Measurements from ENCODE around the gene ACAD8. TPM values are rescaled to one million over a fixed set of nuclear protein-coding genes. Genes with fewer than 3 reads are reported as not detected.
"Not testable (repeated sequence)": the region's sequence is repeated elsewhere in the genome, so short reads cannot be mapped to it uniquely, and the experiment has no call there.

The ACAD8 gene
- total and polyA plus RNA-seq, 4 donors: 25.9 to 53.5 (median 36.7) TPM

DNA sequence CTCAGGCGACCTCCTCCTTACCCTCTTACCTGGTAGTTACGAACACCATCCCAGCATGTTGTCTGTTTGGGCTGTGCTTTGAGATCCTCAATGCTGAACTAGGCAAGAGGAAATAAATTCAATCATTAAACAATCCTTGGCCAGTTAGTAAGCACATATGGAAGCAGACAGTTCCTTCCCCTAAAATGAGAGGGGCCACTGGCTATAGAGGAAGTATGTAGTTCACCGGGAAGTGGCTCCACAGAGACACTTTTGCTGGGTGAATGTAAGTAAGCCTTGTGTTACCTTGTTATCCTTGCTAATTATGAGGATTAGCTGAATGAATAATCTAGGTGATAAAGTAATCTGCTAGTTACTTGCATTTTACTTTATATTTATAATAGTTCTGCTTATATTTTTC lies 3.1 kb upstream of the ACAD8 start:
- Histone ChIP-seq H3K4me1 (ENCODE audit: control insufficient read depth, insufficient read depth, low read length) (no peaks in the 10 kb centered on the region), H3K9me3 (ENCODE audit: control insufficient read depth, insufficient read depth, low read length) (no peaks in the 10 kb centered on the region), H3K36me3 (ENCODE audit: control insufficient read depth, insufficient read depth, low read length) (peaks cover 31% of the 10 kb centered on the region), H3K4me3 (ENCODE audit: low read depth, low read length) (no peak overlapping the region), H3K27me3 (ENCODE audit: control insufficient read depth, insufficient read depth, low read length) (no peaks in the 10 kb centered on the region), H3K27ac (ENCODE audit: low read depth, low read length) (no peak overlapping the region)
- no peak for DNase-seq (ENCODE audit: low read depth in 4 of 6, low spot score in 6 of 6)
- no CpG with 5 or more reads among the region's 3 CpGs for WGBS (ENCODE audit: insufficient coverage)

DNA sequence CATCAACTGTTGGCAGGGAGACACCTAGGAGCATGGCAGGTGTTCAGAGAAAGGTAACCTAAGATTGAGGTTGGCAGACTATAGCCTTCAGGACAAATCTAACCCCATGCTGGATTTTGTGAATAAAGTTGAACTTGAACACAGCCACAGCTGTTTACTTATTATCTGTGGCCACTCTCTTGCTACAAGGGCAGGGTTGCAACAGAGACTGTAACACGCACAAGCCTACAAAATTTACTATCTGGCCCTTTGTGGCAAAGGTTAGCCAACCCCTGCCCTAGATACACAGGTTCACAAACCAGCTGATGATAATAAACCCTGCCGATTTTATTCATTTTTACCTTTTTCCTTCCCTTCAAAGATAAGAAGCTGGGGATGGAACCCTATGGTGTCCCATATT lies 2.7 kb upstream of the ACAD8 start:
- DNase-seq (ENCODE audit: low read depth in 4 of 6, low spot score in 6 of 6): no peak
- no peaks in the 10 kb centered on the region for H3K9me3 ChIP-seq (ENCODE audit: control insufficient read depth, insufficient read depth, low read length)
- H3K27me3 ChIP-seq (ENCODE audit: control insufficient read depth, insufficient read depth, low read length): no peaks in the 10 kb centered on the region
- no peaks in the 10 kb centered on the region for H3K4me1 ChIP-seq (ENCODE audit: control insufficient read depth, insufficient read depth, low read length)
- H3K4me3 ChIP-seq (ENCODE audit: low read depth, low read length): no peak overlapping the region
- H3K36me3 ChIP-seq (ENCODE audit: control insufficient read depth, insufficient read depth, low read length): peaks cover 27% of the 10 kb centered on the region
- 92% methylated on average over 2 of the region's 2 CpGs for WGBS (ENCODE audit: insufficient coverage)
- H3K27ac ChIP-seq (ENCODE audit: low read depth, low read length): no peak overlapping the region

DNA sequence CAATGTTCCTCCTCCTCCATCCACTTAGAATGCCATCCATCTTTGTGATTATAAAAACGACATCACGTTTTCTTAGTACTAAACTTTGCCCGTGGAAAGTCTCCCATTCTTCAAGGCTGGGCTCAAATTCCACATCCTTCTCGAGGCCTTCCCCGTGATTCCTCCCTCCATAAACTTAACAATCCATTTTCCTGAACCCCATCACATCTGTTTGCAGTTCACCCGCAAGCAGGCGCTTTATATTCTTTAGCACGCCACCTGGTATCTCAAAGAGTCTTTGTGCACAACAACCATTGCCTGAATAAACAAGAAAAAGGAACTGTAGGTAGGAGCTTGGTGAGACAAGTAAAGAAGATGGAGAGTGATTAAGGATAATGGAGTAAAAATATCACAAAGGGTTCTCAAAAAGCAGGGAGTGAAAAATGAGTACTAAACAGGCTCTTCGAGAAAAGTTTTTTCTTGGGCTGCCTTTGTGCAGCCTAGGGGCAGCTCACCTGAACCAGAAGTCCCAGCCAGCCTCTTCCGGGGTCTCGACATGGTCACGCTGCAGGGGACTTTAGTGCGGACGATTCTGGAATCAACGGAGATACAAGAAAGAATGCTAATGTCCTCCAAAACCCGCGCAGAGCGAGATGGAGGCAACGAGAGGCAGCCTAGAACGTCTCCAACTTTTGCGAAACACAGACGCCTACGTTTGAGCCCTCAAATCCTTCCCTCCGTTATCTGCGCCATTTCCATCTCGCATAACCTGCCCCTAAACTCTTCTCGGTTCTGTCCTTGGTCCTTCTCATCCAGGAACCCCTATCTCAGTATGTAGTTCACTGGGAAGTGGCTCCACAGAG lies 801 bp upstream of the ACAD8 start:
- Histone ChIP-seq H3K9me3 (ENCODE audit: control insufficient read depth, insufficient read depth, low read length) (no peaks in the 10 kb centered on the region), H3K4me3 (ENCODE audit: low read depth, low read length) (peak overlapping the region; percentile 82), H3K27ac (ENCODE audit: low read depth, low read length) (peak overlapping the region; percentile 83), H3K4me1 (ENCODE audit: control insufficient read depth, insufficient read depth, low read length) (no peaks in the 10 kb centered on the region), H3K27me3 (ENCODE audit: control insufficient read depth, insufficient read depth, low read length) (no peaks in the 10 kb centered on the region), H3K36me3 (ENCODE audit: control insufficient read depth, insufficient read depth, low read length) (peaks cover 17% of the 10 kb centered on the region)
- WGBS (ENCODE audit: insufficient coverage): under 1% methylated on average over 20 of the region's 27 CpGs
- peak in 4 of 6 donors; percentile 12 to 69 (median 22) for DNase-seq (ENCODE audit: low read depth in 4 of 6, low spot score in 6 of 6)

DNA sequence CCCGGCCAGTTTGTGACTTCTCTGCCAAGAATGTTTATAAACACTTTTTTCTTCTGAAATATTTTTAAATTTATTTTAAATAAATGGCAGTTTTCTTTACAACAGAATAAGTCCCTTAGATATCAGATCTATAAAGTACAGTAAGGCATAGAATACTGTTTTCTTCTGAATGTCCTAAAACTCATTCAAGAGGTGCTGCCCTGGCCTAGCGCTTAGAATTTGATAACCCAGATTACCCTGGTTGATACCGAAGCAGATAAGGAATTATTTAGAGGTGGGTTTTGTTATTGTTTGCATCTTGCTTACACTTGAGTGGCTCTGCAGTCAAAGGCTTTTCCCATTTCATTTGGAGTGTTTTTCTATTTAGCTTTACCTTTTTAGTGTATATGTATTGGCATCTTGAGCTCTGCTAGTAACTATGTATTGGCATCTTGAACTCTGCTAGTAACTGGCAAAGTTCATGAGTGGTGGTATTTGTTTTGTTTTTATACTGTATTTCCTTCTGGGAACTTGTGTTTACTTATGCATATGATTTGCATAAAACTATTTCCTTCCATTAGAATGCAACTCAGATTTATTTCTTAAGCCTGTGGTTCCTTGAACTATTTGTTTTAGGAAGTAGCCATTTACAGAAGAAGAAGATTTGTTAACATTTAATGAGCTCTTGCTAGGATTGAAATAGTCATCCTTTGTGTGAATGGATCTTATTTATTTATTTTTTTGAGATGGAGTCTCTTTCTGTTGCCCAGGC lies 1.2 kb downstream of the ACAD8 start:
- Histone ChIP-seq H3K27me3 (ENCODE audit: control insufficient read depth, insufficient read depth, low read length) (no peaks in the 10 kb centered on the region), H3K27ac (ENCODE audit: low read depth, low read length) (no peak overlapping the region), H3K4me1 (ENCODE audit: control insufficient read depth, insufficient read depth, low read length) (no peaks in the 10 kb centered on the region), H3K9me3 (ENCODE audit: control insufficient read depth, insufficient read depth, low read length) (no peaks in the 10 kb centered on the region), H3K36me3 (ENCODE audit: control insufficient read depth, insufficient read depth, low read length) (peaks cover 30% of the 10 kb centered on the region), H3K4me3 (ENCODE audit: low read depth, low read length) (peak overlapping the region; percentile 75)
- whole genome bisulfite sequencing (ENCODE audit: insufficient coverage): 100% methylated on average over 2 of the region's 3 CpGs
- DNase-seq (ENCODE audit: low read depth in 4 of 6, low spot score in 6 of 6): no peak

DNA sequence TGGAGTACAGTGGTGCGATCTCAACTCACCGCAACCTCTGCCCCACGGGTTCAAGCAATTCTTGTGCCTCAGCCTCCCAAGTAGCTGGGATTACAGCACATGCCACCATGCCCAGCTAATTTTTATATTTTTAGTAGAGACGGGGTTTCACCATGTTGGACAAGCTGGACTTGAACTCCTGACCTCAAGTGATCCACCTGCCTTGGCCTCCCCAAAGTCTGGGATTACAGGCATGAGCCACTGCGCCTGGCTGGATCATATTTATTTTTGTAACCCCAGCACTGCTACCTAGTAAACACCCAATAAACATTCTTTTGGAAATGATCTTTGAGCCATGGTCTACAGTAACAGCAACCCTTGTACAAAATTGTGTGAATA lies 1.8 kb downstream of the ACAD8 start:
- H3K4me1 ChIP-seq (ENCODE audit: control insufficient read depth, insufficient read depth, low read length); H3K9me3 ChIP-seq (ENCODE audit: control insufficient read depth, insufficient read depth, low read length); H3K27me3 ChIP-seq (ENCODE audit: control insufficient read depth, insufficient read depth, low read length); H3K4me3 ChIP-seq (ENCODE audit: low read depth, low read length); H3K27ac ChIP-seq (ENCODE audit: low read depth, low read length); DNase-seq (ENCODE audit: low read depth in 4 of 6, low spot score in 6 of 6): not testable (repeated sequence)
- peaks cover 25% of the 10 kb centered on the region for H3K36me3 ChIP-seq (ENCODE audit: control insufficient read depth, insufficient read depth, low read length)
- 94% methylated on average over 5 of the region's 5 CpGs for WGBS (ENCODE audit: insufficient coverage)

DNA sequence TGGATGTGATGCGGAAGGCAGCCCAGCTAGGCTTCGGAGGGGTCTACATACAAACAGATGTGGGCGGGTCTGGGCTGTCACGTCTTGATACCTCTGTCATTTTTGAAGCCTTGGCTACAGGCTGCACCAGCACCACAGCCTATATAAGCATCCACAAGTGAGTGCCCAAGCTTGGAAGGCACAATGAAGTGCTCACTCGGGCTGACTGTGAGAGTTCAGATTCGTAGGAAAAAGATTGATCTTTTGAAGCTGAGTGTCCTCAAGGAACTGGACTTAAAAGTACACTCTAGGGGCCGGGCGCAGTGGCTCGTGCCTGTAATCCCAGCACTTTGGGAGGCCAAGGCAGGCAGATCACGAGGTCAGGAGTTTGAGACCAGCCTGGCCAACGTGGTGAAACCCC lies 3.7 kb downstream of the ACAD8 start:
- 93% methylated on average over 8 of the region's 11 CpGs for WGBS (ENCODE audit: insufficient coverage)
- H3K36me3 ChIP-seq (ENCODE audit: control insufficient read depth, insufficient read depth, low read length): peaks cover 40% of the 10 kb centered on the region
- H3K27me3 ChIP-seq (ENCODE audit: control insufficient read depth, insufficient read depth, low read length): no peaks in the 10 kb centered on the region
- no peaks in the 10 kb centered on the region for H3K9me3 ChIP-seq (ENCODE audit: control insufficient read depth, insufficient read depth, low read length)
- H3K4me1 ChIP-seq (ENCODE audit: control insufficient read depth, insufficient read depth, low read length): no peaks in the 10 kb centered on the region
- DNase-seq (ENCODE audit: low read depth in 4 of 6, low spot score in 6 of 6): no peak
- no peak overlapping the region for H3K27ac ChIP-seq (ENCODE audit: low read depth, low read length)
- H3K4me3 ChIP-seq (ENCODE audit: low read depth, low read length): no peak overlapping the region

DNA sequence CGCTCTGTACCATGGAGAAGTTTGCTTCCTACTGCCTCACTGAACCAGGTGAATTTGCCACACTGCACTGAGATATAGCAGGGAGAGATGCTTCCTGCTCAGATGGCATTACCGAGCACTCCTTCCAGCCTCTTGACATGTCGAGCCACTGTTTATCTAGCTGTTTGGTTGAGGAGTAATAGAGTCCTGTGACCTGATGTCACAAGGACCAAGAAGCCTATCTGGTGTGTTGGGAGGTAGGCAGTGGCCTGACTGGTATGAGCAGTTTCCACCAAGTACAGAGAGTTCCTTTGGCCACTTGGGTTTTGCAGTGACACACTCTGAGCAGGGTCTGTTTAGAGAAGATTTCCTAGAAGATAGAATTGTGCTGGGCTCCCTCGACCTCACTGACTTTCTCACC lies 5.2 kb downstream of the ACAD8 start:
- 96% methylated on average over 3 of the region's 4 CpGs for WGBS (ENCODE audit: insufficient coverage)

DNA sequence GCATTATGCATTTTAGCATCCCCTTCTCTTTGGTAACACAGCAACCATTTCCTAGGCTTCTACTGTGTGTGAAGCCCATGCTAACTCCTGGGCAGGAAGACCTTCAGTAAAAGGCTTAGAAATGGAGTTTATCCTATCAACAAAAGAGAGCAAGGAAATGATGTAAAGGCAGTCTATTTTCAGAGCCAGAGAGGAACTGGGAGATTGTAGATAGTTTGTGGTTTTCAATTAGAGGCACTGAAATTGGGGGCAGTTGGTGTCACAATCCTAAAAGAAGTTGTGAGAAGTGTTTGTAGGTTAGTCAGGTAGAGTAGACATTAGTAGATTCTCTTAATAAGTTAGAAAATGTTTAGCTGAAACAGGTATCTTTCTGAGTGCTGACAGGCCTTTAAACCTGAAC lies 7.1 kb downstream of the ACAD8 start:
- H3K36me3 ChIP-seq (ENCODE audit: control insufficient read depth, insufficient read depth, low read length): peaks cover 54% of the 10 kb centered on the region
- H3K27ac ChIP-seq (ENCODE audit: low read depth, low read length): no peak overlapping the region
- DNase-seq (ENCODE audit: low read depth in 4 of 6, low spot score in 6 of 6): no peak
- no peaks in the 10 kb centered on the region for H3K9me3 ChIP-seq (ENCODE audit: control insufficient read depth, insufficient read depth, low read length)
- no peak overlapping the region for H3K4me3 ChIP-seq (ENCODE audit: low read depth, low read length)
- no peaks in the 10 kb centered on the region for H3K4me1 ChIP-seq (ENCODE audit: control insufficient read depth, insufficient read depth, low read length)
- no peaks in the 10 kb centered on the region for H3K27me3 ChIP-seq (ENCODE audit: control insufficient read depth, insufficient read depth, low read length)

More for the DNA sequence above, 5.2 kb downstream of the ACAD8 start:
- Histone ChIP-seq H3K27me3 (ENCODE audit: control insufficient read depth, insufficient read depth, low read length) (no peaks in the 10 kb centered on the region), H3K36me3 (ENCODE audit: control insufficient read depth, insufficient read depth, low read length) (peaks cover 50% of the 10 kb centered on the region), H3K4me1 (ENCODE audit: control insufficient read depth, insufficient read depth, low read length) (no peaks in the 10 kb centered on the region), H3K27ac (ENCODE audit: low read depth, low read length) (no peak overlapping the region), H3K9me3 (ENCODE audit: control insufficient read depth, insufficient read depth, low read length) (no peaks in the 10 kb centered on the region), H3K4me3 (ENCODE audit: low read depth, low read length) (no peak overlapping the region)
- DNase-seq (ENCODE audit: low read depth in 4 of 6, low spot score in 6 of 6): no peak

DNA sequence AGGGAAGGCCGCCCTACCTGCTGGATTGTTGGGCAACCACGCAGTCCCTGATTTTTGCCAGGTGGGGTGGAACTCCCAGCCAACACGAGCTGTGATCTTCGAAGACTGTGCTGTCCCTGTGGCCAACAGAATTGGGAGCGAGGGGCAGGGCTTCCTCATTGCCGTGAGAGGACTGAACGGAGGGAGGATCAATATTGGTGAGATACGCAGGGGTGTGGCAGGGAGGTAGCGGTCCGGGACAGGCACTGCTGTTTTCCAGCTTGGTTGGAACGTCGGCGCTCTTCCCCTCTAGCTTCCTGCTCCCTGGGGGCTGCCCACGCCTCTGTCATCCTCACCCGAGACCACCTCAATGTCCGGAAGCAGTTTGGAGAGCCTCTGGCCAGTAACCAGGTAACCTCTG lies 7.6 kb downstream of the ACAD8 start:
- H3K27ac ChIP-seq (ENCODE audit: low read depth, low read length): no peak overlapping the region
- H3K9me3 ChIP-seq (ENCODE audit: control insufficient read depth, insufficient read depth, low read length): no peaks in the 10 kb centered on the region
- no peak for DNase-seq (ENCODE audit: low read depth in 4 of 6, low spot score in 6 of 6)
- H3K27me3 ChIP-seq (ENCODE audit: control insufficient read depth, insufficient read depth, low read length): no peaks in the 10 kb centered on the region
- WGBS (ENCODE audit: insufficient coverage): 92% methylated on average over 16 of the region's 16 CpGs
- no peak overlapping the region for H3K4me3 ChIP-seq (ENCODE audit: low read depth, low read length)
- H3K36me3 ChIP-seq (ENCODE audit: control insufficient read depth, insufficient read depth, low read length): peaks cover 54% of the 10 kb centered on the region
- no peaks in the 10 kb centered on the region for H3K4me1 ChIP-seq (ENCODE audit: control insufficient read depth, insufficient read depth, low read length)

All from spinal cord (tissue), 10 donors.